ENCODE data around the gene SPATA2L. TPM values are rescaled to one million over a fixed set of nuclear protein-coding genes. Genes with fewer than 3 reads are reported as not detected.
"Not testable (repeated sequence)": the region's sequence is repeated elsewhere in the genome, so short reads cannot be mapped to it uniquely, and the experiment has no call there.

SPATA2L gene
- polyA plus RNA-seq, 1 of the 3 experiments (the other 2 are of a cell fraction) = 8.6 TPM

- CTCF ChIA-PET = interaction anchor here (2.4 kb wide), 1 partner anchor 165 kb away, joined by 6 read pairs; no protein-coding TSS in a partner anchor
- POLR2A ChIA-PET = interaction anchor here (0.8 to 2.6 kb wide), 3 partner anchors 10 to 39 kb away, joined by 3 to 10 read pairs (median 5); partner anchors contain the start of genes CDK10, CHMP1A and SPATA33
- Histone ChIP-seq H3K79me2 (ENCODE audit: insufficient read depth) (no peaks in the 10 kb centered on the region), H3K9ac (no peak overlapping the region), H4K20me1 (ENCODE audit: insufficient read depth) (peaks cover 11% of the 10 kb centered on the region), H3K9me3 (no peaks in the 10 kb centered on the region), H2AFZ (ENCODE audit: low read depth) (no peak overlapping the region), H3K36me3 (replicated peaks in 1 of 2; ENCODE audit: control insufficient read depth in 1 of 2, insufficient read depth in 2 of 2, low read length in 1 of 2) (peaks cover 10 to 62% of the 10 kb centered on the region in 2 experiments), H3K4me1 (ENCODE audit: control insufficient read depth in 1 of 2, insufficient read depth in 2 of 2, low read depth in 1 of 2, low read length in 1 of 2) (peaks cover 9 to 25% of the 10 kb centered on the region in 2 experiments; a peak in 2 of 4 replicates), H3K27ac (ENCODE audit: low read depth in 2 of 2, low read length in 1 of 2) (no peak overlapping the region; a peak in 1 of 4 replicates), H3K4me3 (ENCODE audit: low read depth in 2 of 2, low read length in 1 of 2) (no peak overlapping the region), H3K4me2 (no peak overlapping the region), H3K27me3 (ENCODE audit: insufficient read depth) (no peaks in the 10 kb centered on the region), H3K9me2 (no peaks in the 10 kb centered on the region), H3F3A (replicated peaks; ENCODE audit: insufficient read depth) (peaks cover 8% of the 10 kb centered on the region)
- WGBS (ENCODE audit: low lambda C conversion rate) = 86% methylated on average over 13 of the region's 25 CpGs
- peak; percentile 28 for DNase-seq
- TF ChIP-seq POLR2AphosphoS5 (IDR thresholded peaks at IDR 0.05; ENCODE audit: low read depth, low read length) = no peak; the same call in 1 of the 2 replicates
- TF ChIP-seq RFX5 (IDR thresholded peaks at IDR 0.05; ENCODE audit: low read length) = no peak
- no peak for TF ChIP-seq EP300 (IDR thresholded peaks at IDR 0.05; ENCODE audit: borderline replicate concordance in 1 of 2, low read depth in 1 of 2, low read length in 1 of 2)
- TF ChIP-seq RXRA (IDR thresholded peaks at IDR 0.05; ENCODE audit: borderline replicate concordance, low read depth) = no peak
- no peak for TF ChIP-seq USF1 (IDR thresholded peaks at IDR 0.05; ENCODE audit: borderline replicate concordance, low read depth)
- no peak for TF ChIP-seq GABPA (IDR thresholded peaks at IDR 0.05; ENCODE audit: low read depth)
- TF ChIP-seq IRF3 (IDR thresholded peaks at IDR 0.05; ENCODE audit: low read depth, low read length) = no peak
- TF ChIP-seq TCF12 (IDR thresholded peaks at IDR 0.05) = no peak
- no peak for TF ChIP-seq MXI1 (IDR thresholded peaks at IDR 0.05; ENCODE audit: low read depth, low read length)
Measured at GRCh38 chr16:89695875-89696669, 5.4 kb downstream of the SPATA2L start.

- DNase-seq = peak; percentile 29
- Histone ChIP-seq H3K4me1 (ENCODE audit: control insufficient read depth in 1 of 2, insufficient read depth in 2 of 2, low read depth in 1 of 2, low read length in 1 of 2) (peaks cover 4 to 20% of the 10 kb centered on the region in 2 experiments; a peak in 1 of 4 replicates), H3K4me2 (no peak overlapping the region), H3K27me3 (ENCODE audit: insufficient read depth) (no peaks in the 10 kb centered on the region), H4K20me1 (ENCODE audit: insufficient read depth) (peaks cover 7% of the 10 kb centered on the region; the same call in 1 of the 2 replicates), H2AFZ (ENCODE audit: low read depth) (no peak overlapping the region), H3K27ac (ENCODE audit: low read depth in 2 of 2, low read length in 1 of 2) (no peak overlapping the region; a peak in 1 of 4 replicates), H3K9me2 (no peaks in the 10 kb centered on the region), H3K79me2 (ENCODE audit: insufficient read depth) (peaks cover 1% of the 10 kb centered on the region; the same call in 1 of the 2 replicates), H3F3A (replicated peaks; ENCODE audit: insufficient read depth) (peaks cover 8% of the 10 kb centered on the region), H3K4me3 (ENCODE audit: low read depth in 2 of 2, low read length in 1 of 2) (no peak overlapping the region), H3K9ac (no peak overlapping the region), H3K36me3 (replicated peaks in 1 of 2; ENCODE audit: control insufficient read depth in 1 of 2, insufficient read depth in 2 of 2, low read length in 1 of 2) (peaks cover 10 to 65% of the 10 kb centered on the region in 2 experiments), H3K9me3 (no peaks in the 10 kb centered on the region)
- WGBS (ENCODE audit: low lambda C conversion rate) = 96% methylated on average over 15 of the region's 31 CpGs
- TF ChIP-seq POLR2AphosphoS5 (IDR thresholded peaks at IDR 0.05; ENCODE audit: low read depth, low read length) = peak; percentile 16; the same call in 1 of the 2 replicates
- no peak for TF ChIP-seq EZH2phosphoT487 (IDR thresholded peaks at IDR 0.05; ENCODE audit: borderline replicate concordance, low read depth)
- POLR2A ChIA-PET = interaction anchor here (0.8 kb wide), 1 partner anchor 9 kb away, joined by 5 read pairs; the partner anchor contains the start of gene CDK10
- CTCF ChIA-PET = interaction anchor here (1.0 to 2.4 kb wide), 3 partner anchors 129 to 215 kb away, joined by 3 to 6 read pairs (median 3); no protein-coding TSS in a partner anchor
Measured at GRCh38 chr16:89695086-89695874, 6.2 kb downstream of the SPATA2L start.

- Histone ChIP-seq H3K4me1 (ENCODE audit: control insufficient read depth in 1 of 2, insufficient read depth in 2 of 2, low read depth in 1 of 2, low read length in 1 of 2) (peaks cover 2 to 16% of the 10 kb centered on the region in 2 experiments; a peak in 1 of 4 replicates), H3K36me3 (replicated peaks in 1 of 2; ENCODE audit: control insufficient read depth in 1 of 2, insufficient read depth in 2 of 2, low read length in 1 of 2) (peaks cover 10 to 68% of the 10 kb centered on the region in 2 experiments)
- H4K20me1 ChIP-seq (ENCODE audit: insufficient read depth); H3K9ac ChIP-seq; H3K27me3 ChIP-seq (ENCODE audit: insufficient read depth); H3K4me2 ChIP-seq; H2AFZ ChIP-seq (ENCODE audit: low read depth); POLR2A ChIA-PET; H3K27ac ChIP-seq (ENCODE audit: low read depth in 2 of 2, low read length in 1 of 2); H3K79me2 ChIP-seq (ENCODE audit: insufficient read depth); H3K9me3 ChIP-seq; H3K9me2 ChIP-seq; H3F3A ChIP-seq (replicated peaks; ENCODE audit: insufficient read depth); H3K4me3 ChIP-seq (ENCODE audit: low read depth in 2 of 2, low read length in 1 of 2): not testable (repeated sequence)
- CTCF ChIA-PET = interaction anchor here (1.0 to 2.4 kb wide), 3 partner anchors 129 to 215 kb away, joined by 3 to 6 read pairs (median 3); no protein-coding TSS in a partner anchor
- WGBS (ENCODE audit: low lambda C conversion rate) = 96% methylated on average over 21 of the region's 23 CpGs
- DNase-seq = peak; percentile 4
Measured at GRCh38 chr16:89694784-89695085, 6.8 kb downstream of the SPATA2L start.

Measured in SK-N-SH (cell line).